Thymus (tissue), 11 donors: Measurements from ENCODE around the gene IMP3. TPM values are rescaled to one million over a fixed set of nuclear protein-coding genes. Genes with fewer than 3 reads are reported as not detected.
"Not testable (repeated sequence)": the region's sequence is repeated elsewhere in the genome, so short reads cannot be mapped to it uniquely, and the experiment has no call there.

Experiments
- DNase-seq, 9 donors: peaks; one replicate each; pipeline ENCODE4 v3.0.0-alpha.2; 2013; ENCODE audit warnings: low spot score in 9 of 9, low read depth in 6 of 9, missing footprints in 1 of 9
- H3K27ac ChIP-seq, 2 donors: one replicate each; pipeline ENCODE4 v1.5.1; 2013; ENCODE audit warnings: control low read depth in 1 of 2, low read depth in 1 of 2, low read length in 1 of 2, mild to moderate bottlenecking in 1 of 2, moderate library complexity in 1 of 2
- H3K27me3 ChIP-seq, 2 donors: one replicate each; pipeline ENCODE4 v1.5.1; 2013; ENCODE audit warnings: low read length in 1 of 2; ENCODE audit not compliant: control insufficient read depth in 2 of 2, insufficient read depth in 1 of 2
- H3K36me3 ChIP-seq, 2 donors: one replicate each; pipeline ENCODE4 v1.5.1; 2013; ENCODE audit warnings: low read length in 1 of 2, mild to moderate bottlenecking in 1 of 2, moderate library complexity in 1 of 2; ENCODE audit not compliant: control insufficient read depth in 2 of 2, insufficient read depth in 2 of 2
- H3K4me1 ChIP-seq, 2 donors: one replicate each; pipeline ENCODE4 v1.5.1; 2013; ENCODE audit warnings: low read length in 2 of 2; ENCODE audit not compliant: control insufficient read depth in 2 of 2, insufficient read depth in 2 of 2
- H3K4me3 ChIP-seq, 2 donors: one replicate each; pipeline ENCODE4 v1.5.1; 2013; ENCODE audit warnings: low read length in 2 of 2, control low read depth in 1 of 2, mild to moderate bottlenecking in 1 of 2
- H3K9me3 ChIP-seq, 2 donors: one replicate each; pipeline ENCODE4 v1.5.1; 2013; ENCODE audit warnings: low read length in 1 of 2, mild to moderate bottlenecking in 1 of 2; ENCODE audit not compliant: control insufficient read depth in 2 of 2, insufficient read depth in 1 of 2
- WGBS: extraction: QIAGEN DNeasy Blood & Tissue Kit; methylation state at CpG from one replicate; pipeline ENCODE4 v1.1.7; 2013; 5-methylcytosine and 5-hydroxymethylcytosine counted together
- polyA plus RNA-seq: library from polyadenylated mRNA; stranded (reverse); fragments of 200-250 nt; gene quantifications from one replicate; pipeline ENCODE4 v1.2.3, GENCODE V29; 2013
- total RNA-seq: library from RNA; stranded (reverse); fragments of 120-200 nt; gene quantifications from one replicate; pipeline ENCODE4 v1.2.4, GENCODE V29; 2013
- donor health status: healthy.

IMP3 gene
- total and polyA plus RNA-seq, 2 donors: 81.5 to 97.3 TPM

GRCh38 chr15:75637245-75638009, 2.6 kb downstream of the IMP3 start:
- Histone ChIP-seq H3K36me3 (peaks cover 0 to 13% of the 10 kb centered on the region in 2 donors), H3K4me3 (no peak overlapping the region), H3K9me3 (no peaks in the 10 kb centered on the region), H3K4me1 (peaks cover 23 to 26% of the 10 kb centered on the region in 2 donors), H3K27ac (no peak overlapping the region), H3K27me3 (no peaks in the 10 kb centered on the region)
- WGBS: 73% methylated on average over 4 of the region's 4 CpGs
- DNase-seq: no peak

GRCh38 chr15:75636026-75636425, 4.0 kb downstream of the IMP3 start:
- H3K4me1 ChIP-seq: peaks cover 22 to 23% of the 10 kb centered on the region in 2 donors

GRCh38 chr15:75633922-75634321, 6.1 kb downstream of the IMP3 start:
- H3K27me3 ChIP-seq, DNase-seq, H3K9me3 ChIP-seq, H3K27ac ChIP-seq, H3K4me3 ChIP-seq: not testable (repeated sequence)
- 97% methylated on average over 7 of the region's 7 CpGs for WGBS
- Histone ChIP-seq H3K4me1 (peaks cover 12 to 16% of the 10 kb centered on the region in 2 donors), H3K36me3 (peaks cover 0 to 13% of the 10 kb centered on the region in 2 donors)

More at GRCh38 chr15:75636026-75636425, 4.0 kb downstream of the IMP3 start:
- Histone ChIP-seq H3K27me3 (no peaks in the 10 kb centered on the region), H3K9me3 (no peaks in the 10 kb centered on the region), H3K4me3 (no peak overlapping the region), H3K27ac (no peak overlapping the region), H3K36me3 (peaks cover 0 to 13% of the 10 kb centered on the region in 2 donors)
- DNase-seq: no peak
- WGBS: 94% methylated on average over 6 of the region's 6 CpGs

- Histone ChIP-seq H3K4me3 (no peak overlapping the region), H3K27me3 (no peaks in the 10 kb centered on the region), H3K36me3 (no peaks in the 10 kb centered on the region), H3K27ac (no peak overlapping the region), H3K4me1 (peaks cover 0 to 8% of the 10 kb centered on the region in 2 donors), H3K9me3 (no peaks in the 10 kb centered on the region)
- DNase-seq: no peak
Observed at GRCh38 chr15:75631935-75632334, 8.1 kb downstream of the IMP3 start.

GRCh38 chr15:75625542-75626347, 14.3 kb downstream of the IMP3 start, which contains the start of gene SNUPN:
Gene SNUPN (minus strand): TSS chr15:75625725. CDS start chr15:75621051, 4,674 bp downstream.
- Histone ChIP-seq H3K4me1 (peaks cover 7 to 32% of the 10 kb centered on the region in 2 donors), H3K36me3 (no peaks in the 10 kb centered on the region), H3K4me3 (peak within 1 kb of the TSS; percentile 98 to 100), H3K9me3 (no peaks in the 10 kb centered on the region), H3K27ac (peak within 1 kb of the TSS; percentile 89 to 98), H3K27me3 (no peaks in the 10 kb centered on the region)
- DNase-seq: peak; percentile 88 to 98 (median 94)
- 2% methylated on average over 47 of the region's 47 CpGs for WGBS

- WGBS: 56% methylated on average over 2 of the region's 2 CpGs
- H3K27me3 ChIP-seq: no peaks in the 10 kb centered on the region
- H3K36me3 ChIP-seq: peaks cover 14 to 27% of the 10 kb centered on the region in 2 donors
- no peaks in the 10 kb centered on the region for H3K9me3 ChIP-seq
- no peak for DNase-seq
- H3K4me1 ChIP-seq: peaks cover 10 to 33% of the 10 kb centered on the region in 2 donors
- no peak overlapping the region for H3K4me3 ChIP-seq
- peak overlapping the region; percentile 31 to 74 for H3K27ac ChIP-seq
Observed at GRCh38 chr15:75622505-75622904, 17.5 kb downstream of the IMP3 start.

GRCh38 chr15:75620841-75621391, 19.1 kb downstream of the IMP3 start:
- WGBS: 57% methylated on average over 7 of the region's 7 CpGs
- no peak for DNase-seq
- Histone ChIP-seq H3K27ac (peak overlapping the region in 1 of 2 donors; percentile 58), H3K36me3 (peaks cover 26 to 42% of the 10 kb centered on the region in 2 donors), H3K9me3 (no peaks in the 10 kb centered on the region), H3K4me1 (peaks cover 10 to 23% of the 10 kb centered on the region in 2 donors), H3K4me3 (no peak overlapping the region), H3K27me3 (no peaks in the 10 kb centered on the region)

- Histone ChIP-seq H3K27ac (peak overlapping the region in 1 of 2 donors; percentile 58), H3K4me3 (no peak overlapping the region), H3K9me3 (no peaks in the 10 kb centered on the region), H3K4me1 (peaks cover 10 to 21% of the 10 kb centered on the region in 2 donors), H3K27me3 (no peaks in the 10 kb centered on the region), H3K36me3 (peaks cover 28 to 46% of the 10 kb centered on the region in 2 donors)
- 31% methylated on average over 4 of the region's 4 CpGs for WGBS
- DNase-seq: no peak
Observed at GRCh38 chr15:75620058-75620820, 19.8 kb downstream of the IMP3 start.
